Activated effector memory CD4-positive, alpha-beta T cell treated with anti-CD3 and anti-CD28 coated beads, Interleukin-2, amount 50 U/mL, for 16 hours (primary cell): Measurements from ENCODE around the gene FBXW11.
"Not testable (repeated sequence)": the region's sequence is repeated elsewhere in the genome, so short reads cannot be mapped to it uniquely, and the experiment has no call there.

Experiments
- DNase-seq: peaks from one replicate; pipeline ENCODE4 v3.0.0-alpha.2; 2020

FBXW11 gene

GRCh38 chr5:171906066-171906570 lies 100.3 kb downstream of the FBXW11 start:
- no peak for DNase-seq

GRCh38 chr5:171904886-171905285 lies 101.6 kb downstream of the FBXW11 start:
- no peak for DNase-seq

GRCh38 chr5:171901764-171902163 lies 104.7 kb downstream of the FBXW11 start:
- no peak for DNase-seq

GRCh38 chr5:171899792-171900191 lies 106.6 kb downstream of the FBXW11 start:
- DNase-seq = no peak

- DNase-seq = no peak
These were observed 107.6 kb downstream of the FBXW11 start for GRCh38 chr5:171898879-171899278.

GRCh38 chr5:171898386-171898785 lies 108.1 kb downstream of the FBXW11 start:
- no peak for DNase-seq

- no peak for DNase-seq
These were observed 109.2 kb downstream of the FBXW11 start for GRCh38 chr5:171897231-171897630.

GRCh38 chr5:171895081-171895480 lies 111.4 kb downstream of the FBXW11 start:
- no peak for DNase-seq

- DNase-seq = no peak
These were observed 113.0 kb downstream of the FBXW11 start for GRCh38 chr5:171893290-171893886.

GRCh38 chr5:171891595-171891994 lies 114.8 kb downstream of the FBXW11 start:
- DNase-seq = no peak

- no peak for DNase-seq
These were observed 115.3 kb downstream of the FBXW11 start for GRCh38 chr5:171891150-171891549.

- no peak for DNase-seq
These were observed 118.4 kb downstream of the FBXW11 start for GRCh38 chr5:171888051-171888481.

GRCh38 chr5:171886037-171886436 lies 120.4 kb downstream of the FBXW11 start:
- DNase-seq = not testable (repeated sequence)

GRCh38 chr5:171882118-171882517 lies 124.3 kb downstream of the FBXW11 start:
- no peak for DNase-seq

- DNase-seq = no peak
These were observed 132.2 kb downstream of the FBXW11 start for GRCh38 chr5:171874234-171874633.

- no peak for DNase-seq
These were observed 133.8 kb downstream of the FBXW11 start for GRCh38 chr5:171872666-171873065.

GRCh38 chr5:171871711-171872110 lies 134.7 kb downstream of the FBXW11 start:
- DNase-seq = no peak

- no peak for DNase-seq
These were observed 136.5 kb downstream of the FBXW11 start for GRCh38 chr5:171869956-171870355.

- DNase-seq = no peak
These were observed 138.2 kb downstream of the FBXW11 start for GRCh38 chr5:171868236-171868635.

GRCh38 chr5:171867786-171868185 lies 138.7 kb downstream of the FBXW11 start:
- no peak for DNase-seq

- DNase-seq = no peak
These were observed 141.0 kb downstream of the FBXW11 start for GRCh38 chr5:171865471-171865870.

GRCh38 chr5:171863935-171864334 lies 142.5 kb downstream of the FBXW11 start:
- DNase-seq = no peak

GRCh38 chr5:171862624-171863023 lies 143.8 kb downstream of the FBXW11 start:
- DNase-seq = no peak

GRCh38 chr5:171861381-171861780 lies 145.1 kb downstream of the FBXW11 start:
- no peak for DNase-seq

- DNase-seq = no peak
These were observed 148.1 kb downstream of the FBXW11 start for GRCh38 chr5:171858303-171858702.
